Activated naive CD8-positive, alpha-beta T cell (primary cell): ENCODE data around the gene SEMA7A.
"Not testable (repeated sequence)": the region's sequence is repeated elsewhere in the genome, so short reads cannot be mapped to it uniquely, and the experiment has no call there.

Source experiments
- H3K27ac Mint-ChIP-seq: one replicate; pipeline ENCODE4 v1.8.0; 2021; ENCODE audit warnings: mixed read lengths
- H3K27me3 Mint-ChIP-seq: one replicate; pipeline ENCODE4 v1.8.0; 2021; ENCODE audit warnings: mixed read lengths
- H3K36me3 Mint-ChIP-seq: one replicate; pipeline ENCODE4 v1.8.0; 2021; ENCODE audit warnings: mixed read lengths
- H3K4me1 Mint-ChIP-seq: one replicate; pipeline ENCODE4 v1.8.0; 2021; ENCODE audit warnings: low read depth, mixed read lengths
- H3K4me3 Mint-ChIP-seq: one replicate; pipeline ENCODE4 v1.8.0; 2021; ENCODE audit warnings: mild to moderate bottlenecking, mixed read lengths
- H3K9me3 Mint-ChIP-seq: one replicate; pipeline ENCODE4 v1.8.0; 2021; ENCODE audit warnings: low read depth, mixed read lengths

Gene SEMA7A

GRCh38 chr15:74362482-74362881, 71.3 kb downstream of the SEMA7A start:
- Mint-ChIP-seq H3K9me3 (no peaks in the 10 kb centered on the region), H3K4me3 (no peak overlapping the region), H3K36me3 (no peaks in the 10 kb centered on the region), H3K4me1 (peaks cover 3% of the 10 kb centered on the region), H3K27me3 (no peaks in the 10 kb centered on the region), H3K27ac (no peak overlapping the region)

- not testable (repeated sequence) for H3K4me3 Mint-ChIP-seq, H3K4me1 Mint-ChIP-seq, H3K36me3 Mint-ChIP-seq, H3K27me3 Mint-ChIP-seq, H3K9me3 Mint-ChIP-seq, H3K27ac Mint-ChIP-seq
These were observed 72.9 kb downstream of the SEMA7A start for GRCh38 chr15:74360855-74361254.

- not testable (repeated sequence) for H3K36me3 Mint-ChIP-seq, H3K4me1 Mint-ChIP-seq, H3K4me3 Mint-ChIP-seq, H3K9me3 Mint-ChIP-seq, H3K27ac Mint-ChIP-seq
- peaks cover 11% of the 10 kb centered on the region for H3K27me3 Mint-ChIP-seq
These were observed 74.4 kb downstream of the SEMA7A start for GRCh38 chr15:74359376-74359775.
